SK-N-SH treated with all-trans-retinoic acid at 6 μM for 48 hours (cell line): Measurements from ENCODE around the gene MYH7B.

ENCODE experiments used
- ATAC-seq: fragments of 200-7000 bp; cut with Tn5 transposase; 3 replicates; pipeline ENCODE4 v1.9.1; 2020; ENCODE audit warnings: mild to moderate bottlenecking, moderate library complexity
- ARNTL ChIP-seq: fragments of 450-650 bp; formaldehyde crosslinking; IDR thresholded peaks from 2 replicates; pipeline ENCODE4 v1.5.0; 2020; ENCODE audit warnings: low read depth, mild to moderate bottlenecking, moderate library complexity, borderline replicate concordance
- BACH2 ChIP-seq: fragments of 250-450 bp; sonication (Bioruptor Pico); IDR thresholded peaks from 2 replicates; pipeline ENCODE4 v1.9.0; 2021; ENCODE audit warnings: mild to moderate bottlenecking, borderline replicate concordance
- CSDC2 ChIP-seq: fragments of 250-450 bp; sonication (Bioruptor Pico); IDR thresholded peaks from 2 replicates; pipeline ENCODE4 v1.5.0; 2020; ENCODE audit warnings: mild to moderate bottlenecking, moderate library complexity
- ESRRG ChIP-seq: fragments of 250-450 bp; sonication (Bioruptor Pico); IDR thresholded peaks from 2 replicates; pipeline ENCODE4 v1.6.1; 2021; ENCODE audit warnings: mild to moderate bottlenecking
- ISL1 ChIP-seq: fragments of 250-450 bp; sonication (Bioruptor Pico); IDR thresholded peaks from 2 replicates; pipeline ENCODE4 v2.1.2; 2022; ENCODE audit warnings: mild to moderate bottlenecking, moderate library complexity
- OSR1 ChIP-seq: fragments of 250-450 bp; sonication (Bioruptor Pico); IDR thresholded peaks from 2 replicates; pipeline ENCODE4 v1.8.0; 2022; ENCODE audit warnings: moderate library complexity, mild to moderate bottlenecking, inconsistent platforms
- PPARA ChIP-seq: fragments of 250-450 bp; sonication (Bioruptor Pico); IDR thresholded peaks from 2 replicates; pipeline ENCODE4 v1.5.0; 2020; ENCODE audit warnings: mild to moderate bottlenecking, borderline replicate concordance
- RARB ChIP-seq: fragments of 250-450 bp; sonication (Bioruptor Pico); IDR thresholded peaks from 2 replicates; pipeline ENCODE4 v1.8.0; 2021; ENCODE audit warnings: mild to moderate bottlenecking, moderate library complexity
- SNAI2 ChIP-seq: fragments of 250-450 bp; sonication (Bioruptor Pico); IDR thresholded peaks from 2 replicates; pipeline ENCODE4 v1.5.0; 2020; ENCODE audit warnings: mild to moderate bottlenecking, moderate library complexity
- TCF4 ChIP-seq: fragments of 250-450 bp; sonication (Bioruptor Pico); IDR thresholded peaks from 2 replicates; pipeline ENCODE4 v1.8.0; 2021; ENCODE audit warnings: mild to moderate bottlenecking, moderate library complexity, borderline replicate concordance
- ZC3H10 ChIP-seq: fragments of 250-450 bp; sonication (Bioruptor Pico); IDR thresholded peaks from 2 replicates; pipeline ENCODE4 v1.5.1; 2021; ENCODE audit warnings: mild to moderate bottlenecking, moderate library complexity
- ZFP3 ChIP-seq: fragments of 250-450 bp; sonication (Bioruptor Pico); IDR thresholded peaks from 2 replicates; pipeline ENCODE4 v1.5.0; 2020; ENCODE audit warnings: mild to moderate bottlenecking, moderate library complexity
- ZFP30 ChIP-seq: fragments of 450-650 bp; formaldehyde crosslinking; IDR thresholded peaks from 2 replicates; pipeline ENCODE4 v1.5.0; 2022; ENCODE audit warnings: mild to moderate bottlenecking, moderate library complexity
- ZNF70 ChIP-seq: fragments of 450-650 bp; formaldehyde crosslinking; IDR thresholded peaks from 2 replicates; pipeline ENCODE4 v1.5.0; 2020; ENCODE audit warnings: mild to moderate bottlenecking, moderate library complexity
- ZNF8 ChIP-seq: fragments of 450-650 bp; formaldehyde crosslinking; IDR thresholded peaks from 2 replicates; pipeline ENCODE4 v1.5.0; 2020; ENCODE audit warnings: mild to moderate bottlenecking, moderate library complexity
- TF ChIP-seq, protein P1 (sequence below): fragments of 250-450 bp; sonication (Bioruptor Pico); IDR thresholded peaks from 2 replicates; pipeline ENCODE4 v1.5.1; 2021; ENCODE audit warnings: mild to moderate bottlenecking, moderate library complexity
- TF ChIP-seq, protein P2 (sequence below): fragments of 250-450 bp; sonication (Bioruptor Pico); IDR thresholded peaks from 2 replicates; pipeline ENCODE4 v1.8.0; 2020; ENCODE audit warnings: mild to moderate bottlenecking, moderate library complexity, borderline replicate concordance
- TF ChIP-seq, protein P3 (sequence below): fragments of 250-450 bp; sonication (Bioruptor Pico); IDR thresholded peaks from 2 replicates; pipeline ENCODE4 v1.5.0; 2020; ENCODE audit warnings: mild to moderate bottlenecking, moderate library complexity
- TF ChIP-seq, protein P4 (sequence below): fragments of 250-450 bp; sonication (Bioruptor Pico); IDR thresholded peaks from 2 replicates; pipeline ENCODE4 v1.5.1; 2020; ENCODE audit warnings: low read depth, mild to moderate bottlenecking, moderate library complexity

Gene MYH7B

DNA sequence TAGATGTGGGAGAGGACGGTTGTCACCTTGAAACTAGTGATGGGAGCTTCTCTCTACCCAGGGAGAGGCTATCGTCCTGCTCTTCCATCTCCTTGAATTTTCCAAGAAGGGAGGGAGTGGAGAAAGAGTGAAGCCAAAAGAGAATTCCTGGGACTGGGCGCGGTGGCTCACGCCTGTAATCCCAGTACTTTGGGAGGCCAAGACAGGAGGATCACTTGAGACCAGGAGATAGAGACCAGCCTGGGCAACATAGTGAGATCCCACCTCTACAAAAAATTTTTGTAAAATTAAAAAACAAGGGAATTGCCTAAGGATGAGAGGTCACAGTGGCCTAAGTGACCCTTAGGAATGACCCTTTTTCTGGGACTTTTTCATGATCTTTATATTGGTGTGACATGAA, 8.8 kb downstream of the MYH7B start:
- no peak for ATAC-seq
- no peak for TF ChIP-seq BACH2 (CRISPR knock-in tag)

DNA sequence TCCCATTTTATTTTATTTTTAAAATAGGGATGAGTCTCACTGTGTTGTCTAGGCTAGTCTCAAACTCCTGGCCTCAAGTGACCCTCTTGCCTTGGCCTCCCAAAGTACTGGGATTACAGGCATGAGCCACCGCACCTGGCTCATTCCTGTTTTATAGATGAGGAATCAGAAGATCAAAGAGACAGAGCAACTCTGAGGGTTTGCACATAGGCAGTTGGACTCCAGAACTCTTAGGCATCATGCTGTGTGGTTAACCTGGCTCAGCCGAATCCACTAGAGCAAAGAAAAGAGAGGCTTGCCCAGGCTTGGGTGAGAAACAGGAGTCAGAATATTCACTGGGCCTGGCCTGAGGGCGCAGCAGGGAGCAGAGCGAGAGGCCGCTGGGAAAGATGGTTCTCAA, 9.4 kb downstream of the MYH7B start:
- TF ChIP-seq, protein P1, sequence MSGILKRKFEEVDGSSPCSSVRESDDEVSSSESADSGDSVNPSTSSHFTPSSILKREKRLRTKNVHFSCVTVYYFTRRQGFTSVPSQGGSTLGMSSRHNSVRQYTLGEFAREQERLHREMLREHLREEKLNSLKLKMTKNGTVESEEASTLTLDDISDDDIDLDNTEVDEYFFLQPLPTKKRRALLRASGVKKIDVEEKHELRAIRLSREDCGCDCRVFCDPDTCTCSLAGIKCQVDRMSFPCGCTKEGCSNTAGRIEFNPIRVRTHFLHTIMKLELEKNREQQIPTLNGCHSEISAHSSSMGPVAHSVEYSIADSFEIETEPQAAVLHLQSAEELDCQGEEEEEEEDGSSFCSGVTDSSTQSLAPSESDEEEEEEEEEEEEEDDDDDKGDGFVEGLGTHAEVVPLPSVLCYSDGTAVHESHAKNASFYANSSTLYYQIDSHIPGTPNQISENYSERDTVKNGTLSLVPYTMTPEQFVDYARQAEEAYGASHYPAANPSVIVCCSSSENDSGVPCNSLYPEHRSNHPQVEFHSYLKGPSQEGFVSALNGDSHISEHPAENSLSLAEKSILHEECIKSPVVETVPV (CRISPR knock-in tag) = no peak
- TF ChIP-seq ZC3H10 (CRISPR knock-in tag) (no peak), ZNF8 (CRISPR knock-in tag) (no peak), OSR1 (no peak), ARNTL (CRISPR knock-in tag) (no peak), SNAI2 (CRISPR knock-in tag) (no peak), ZFP3 (CRISPR knock-in tag) (no peak), ESRRG (no peak), ZFP30 (CRISPR knock-in tag) (no peak), TCF4 (no peak), ISL1 (CRISPR knock-in tag) (no peak)
- TF ChIP-seq, protein P2, sequence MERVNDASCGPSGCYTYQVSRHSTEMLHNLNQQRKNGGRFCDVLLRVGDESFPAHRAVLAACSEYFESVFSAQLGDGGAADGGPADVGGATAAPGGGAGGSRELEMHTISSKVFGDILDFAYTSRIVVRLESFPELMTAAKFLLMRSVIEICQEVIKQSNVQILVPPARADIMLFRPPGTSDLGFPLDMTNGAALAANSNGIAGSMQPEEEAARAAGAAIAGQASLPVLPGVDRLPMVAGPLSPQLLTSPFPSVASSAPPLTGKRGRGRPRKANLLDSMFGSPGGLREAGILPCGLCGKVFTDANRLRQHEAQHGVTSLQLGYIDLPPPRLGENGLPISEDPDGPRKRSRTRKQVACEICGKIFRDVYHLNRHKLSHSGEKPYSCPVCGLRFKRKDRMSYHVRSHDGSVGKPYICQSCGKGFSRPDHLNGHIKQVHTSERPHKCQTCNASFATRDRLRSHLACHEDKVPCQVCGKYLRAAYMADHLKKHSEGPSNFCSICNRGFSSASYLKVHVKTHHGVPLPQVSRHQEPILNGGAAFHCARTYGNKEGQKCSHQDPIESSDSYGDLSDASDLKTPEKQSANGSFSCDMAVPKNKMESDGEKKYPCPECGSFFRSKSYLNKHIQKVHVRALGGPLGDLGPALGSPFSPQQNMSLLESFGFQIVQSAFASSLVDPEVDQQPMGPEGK (CRISPR knock-in tag) = no peak
- TF ChIP-seq, protein P3, sequence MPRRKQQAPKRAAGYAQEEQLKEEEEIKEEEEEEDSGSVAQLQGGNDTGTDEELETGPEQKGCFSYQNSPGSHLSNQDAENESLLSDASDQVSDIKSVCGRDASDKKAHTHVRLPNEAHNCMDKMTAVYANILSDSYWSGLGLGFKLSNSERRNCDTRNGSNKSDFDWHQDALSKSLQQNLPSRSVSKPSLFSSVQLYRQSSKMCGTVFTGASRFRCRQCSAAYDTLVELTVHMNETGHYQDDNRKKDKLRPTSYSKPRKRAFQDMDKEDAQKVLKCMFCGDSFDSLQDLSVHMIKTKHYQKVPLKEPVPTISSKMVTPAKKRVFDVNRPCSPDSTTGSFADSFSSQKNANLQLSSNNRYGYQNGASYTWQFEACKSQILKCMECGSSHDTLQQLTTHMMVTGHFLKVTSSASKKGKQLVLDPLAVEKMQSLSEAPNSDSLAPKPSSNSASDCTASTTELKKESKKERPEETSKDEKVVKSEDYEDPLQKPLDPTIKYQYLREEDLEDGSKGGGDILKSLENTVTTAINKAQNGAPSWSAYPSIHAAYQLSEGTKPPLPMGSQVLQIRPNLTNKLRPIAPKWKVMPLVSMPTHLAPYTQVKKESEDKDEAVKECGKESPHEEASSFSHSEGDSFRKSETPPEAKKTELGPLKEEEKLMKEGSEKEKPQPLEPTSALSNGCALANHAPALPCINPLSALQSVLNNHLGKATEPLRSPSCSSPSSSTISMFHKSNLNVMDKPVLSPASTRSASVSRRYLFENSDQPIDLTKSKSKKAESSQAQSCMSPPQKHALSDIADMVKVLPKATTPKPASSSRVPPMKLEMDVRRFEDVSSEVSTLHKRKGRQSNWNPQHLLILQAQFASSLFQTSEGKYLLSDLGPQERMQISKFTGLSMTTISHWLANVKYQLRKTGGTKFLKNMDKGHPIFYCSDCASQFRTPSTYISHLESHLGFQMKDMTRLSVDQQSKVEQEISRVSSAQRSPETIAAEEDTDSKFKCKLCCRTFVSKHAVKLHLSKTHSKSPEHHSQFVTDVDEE (CRISPR knock-in tag) = no peak
- no peak for ATAC-seq

DNA sequence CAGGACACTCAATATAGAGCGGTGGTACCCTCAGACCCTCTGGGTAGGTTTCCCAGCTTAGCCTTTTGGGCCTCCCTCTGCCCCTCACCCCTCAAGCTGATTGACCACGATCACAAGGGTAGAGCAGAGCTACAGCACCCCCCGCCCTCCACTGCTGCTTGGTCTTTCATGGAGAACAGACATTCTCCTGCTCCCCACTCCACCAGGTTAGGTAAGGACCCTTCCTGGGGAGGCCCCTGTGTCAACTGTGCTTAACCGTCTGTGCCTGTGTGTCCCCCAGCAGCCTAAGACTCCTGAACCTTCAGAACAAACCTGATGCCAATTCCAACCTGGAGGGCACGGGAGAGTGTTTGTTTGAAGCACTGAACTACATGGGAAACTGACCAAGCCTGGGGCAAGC, 11.8 kb downstream of the MYH7B start:
- ATAC-seq = no peak
- no peak for TF ChIP-seq ESRRG
- TF ChIP-seq ZFP30 (CRISPR knock-in tag) = no peak
- TF ChIP-seq BACH2 (CRISPR knock-in tag) = no peak
- no peak for TF ChIP-seq ZNF70 (CRISPR knock-in tag)
- no peak for TF ChIP-seq RARB (CRISPR knock-in tag)
- TF ChIP-seq, protein P3 (CRISPR knock-in tag) = no peak
- no peak for TF ChIP-seq TCF4
- TF ChIP-seq, protein P2 (CRISPR knock-in tag) = no peak
- TF ChIP-seq CSDC2 (CRISPR knock-in tag) = no peak
- TF ChIP-seq, protein P4, sequence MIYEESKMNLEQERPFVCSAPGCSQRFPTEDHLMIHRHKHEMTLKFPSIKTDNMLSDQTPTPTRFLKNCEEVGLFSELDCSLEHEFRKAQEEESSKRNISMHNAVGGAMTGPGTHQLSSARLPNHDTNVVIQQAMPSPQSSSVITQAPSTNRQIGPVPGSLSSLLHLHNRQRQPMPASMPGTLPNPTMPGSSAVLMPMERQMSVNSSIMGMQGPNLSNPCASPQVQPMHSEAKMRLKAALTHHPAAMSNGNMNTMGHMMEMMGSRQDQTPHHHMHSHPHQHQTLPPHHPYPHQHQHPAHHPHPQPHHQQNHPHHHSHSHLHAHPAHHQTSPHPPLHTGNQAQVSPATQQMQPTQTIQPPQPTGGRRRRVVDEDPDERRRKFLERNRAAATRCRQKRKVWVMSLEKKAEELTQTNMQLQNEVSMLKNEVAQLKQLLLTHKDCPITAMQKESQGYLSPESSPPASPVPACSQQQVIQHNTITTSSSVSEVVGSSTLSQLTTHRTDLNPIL (CRISPR knock-in tag) = no peak
- TF ChIP-seq ZC3H10 (CRISPR knock-in tag) = no peak
- TF ChIP-seq ZNF8 (CRISPR knock-in tag) = no peak
- TF ChIP-seq ZFP3 (CRISPR knock-in tag) = no peak
- no peak for TF ChIP-seq PPARA (CRISPR knock-in tag)
- TF ChIP-seq ISL1 (CRISPR knock-in tag) = no peak
- no peak for TF ChIP-seq OSR1
- TF ChIP-seq, all 23 proteins: peak for 0
